GM19035 (cell line): ENCODE data around the gene DCAF16.

ENCODE experiments used
- ATAC-seq: cut with Tn5 transposase; IDR thresholded peaks from one replicate; pipeline ENCODE4 v1.9.1; 2021; ENCODE audit not compliant: unreplicated experiment

Gene DCAF16

DNA sequence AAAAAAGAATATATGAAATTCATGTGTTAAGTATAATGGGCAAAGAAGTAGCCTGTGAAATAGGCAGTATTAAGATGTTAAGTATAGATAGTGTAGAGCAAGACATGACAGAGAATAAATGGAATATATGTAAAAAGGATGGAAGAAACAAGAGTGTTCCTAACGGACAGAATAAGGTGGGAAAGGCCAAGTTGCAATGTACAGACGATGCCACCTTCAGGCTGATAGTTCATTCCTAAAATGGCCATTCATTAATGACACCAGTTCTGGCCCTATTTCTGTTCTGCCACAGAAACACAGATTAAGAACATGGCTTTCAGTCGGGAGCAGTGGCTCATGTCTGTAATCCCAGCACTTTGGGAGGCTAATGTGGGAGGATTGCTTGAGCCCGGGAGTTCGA lies 24.7 kb downstream of the DCAF16 start:
- no peak for ATAC-seq

DNA sequence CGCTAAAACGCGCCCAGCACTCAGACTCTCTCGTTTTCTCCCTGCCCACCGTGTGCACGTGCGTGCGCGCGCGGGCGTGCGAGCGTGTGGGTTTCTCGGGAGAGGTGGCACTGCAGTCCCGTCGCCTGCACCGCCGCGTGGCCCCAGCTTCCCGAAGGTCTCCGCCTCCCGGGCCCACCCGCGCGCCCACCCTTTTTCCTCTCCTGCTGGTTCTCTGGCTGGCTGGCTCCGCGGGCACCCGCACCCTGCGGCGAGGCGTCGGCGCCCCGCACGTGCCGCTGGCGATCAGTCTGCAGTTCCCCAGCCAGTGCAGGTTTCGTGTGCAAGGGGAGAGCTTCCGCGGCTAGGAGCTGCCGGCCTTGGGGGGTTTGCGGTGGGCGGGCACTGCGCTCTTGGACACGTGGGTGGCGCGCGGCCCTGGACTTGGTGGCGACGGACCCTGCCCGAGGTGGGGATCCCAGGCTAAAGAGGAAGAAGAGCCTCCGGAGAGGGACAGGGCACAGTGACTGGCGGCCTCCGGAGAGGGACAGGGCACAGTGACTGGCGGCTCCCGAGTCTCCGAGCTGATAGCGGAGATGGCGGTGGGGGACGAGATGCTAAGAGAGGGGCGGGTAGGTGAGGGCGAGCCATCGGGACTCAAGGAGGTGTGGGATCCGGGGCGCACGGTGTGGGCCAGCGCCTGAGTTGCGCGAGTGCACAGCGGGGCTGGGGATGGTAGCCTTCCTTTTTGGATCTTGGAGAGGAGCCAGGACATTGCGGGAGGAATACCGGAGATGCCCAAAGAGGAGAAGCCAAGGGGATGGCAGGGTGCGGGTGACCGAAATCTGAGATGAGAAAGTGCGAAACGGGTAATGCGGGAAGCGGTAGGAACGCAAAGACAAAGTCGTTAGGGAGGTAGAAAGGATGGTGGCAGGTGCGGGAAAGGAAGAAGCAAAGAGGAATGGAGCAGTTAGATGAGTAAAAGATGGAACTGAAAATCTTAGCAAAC lies 29.0 kb downstream of the DCAF16 start, which contains the start of gene FAM184B:
Gene FAM184B (minus strand): TSS at position 322 of the 988 bp plus-strand sequence. CDS start 322 bp downstream, outside the sequence.
- ATAC-seq: no peak

DNA sequence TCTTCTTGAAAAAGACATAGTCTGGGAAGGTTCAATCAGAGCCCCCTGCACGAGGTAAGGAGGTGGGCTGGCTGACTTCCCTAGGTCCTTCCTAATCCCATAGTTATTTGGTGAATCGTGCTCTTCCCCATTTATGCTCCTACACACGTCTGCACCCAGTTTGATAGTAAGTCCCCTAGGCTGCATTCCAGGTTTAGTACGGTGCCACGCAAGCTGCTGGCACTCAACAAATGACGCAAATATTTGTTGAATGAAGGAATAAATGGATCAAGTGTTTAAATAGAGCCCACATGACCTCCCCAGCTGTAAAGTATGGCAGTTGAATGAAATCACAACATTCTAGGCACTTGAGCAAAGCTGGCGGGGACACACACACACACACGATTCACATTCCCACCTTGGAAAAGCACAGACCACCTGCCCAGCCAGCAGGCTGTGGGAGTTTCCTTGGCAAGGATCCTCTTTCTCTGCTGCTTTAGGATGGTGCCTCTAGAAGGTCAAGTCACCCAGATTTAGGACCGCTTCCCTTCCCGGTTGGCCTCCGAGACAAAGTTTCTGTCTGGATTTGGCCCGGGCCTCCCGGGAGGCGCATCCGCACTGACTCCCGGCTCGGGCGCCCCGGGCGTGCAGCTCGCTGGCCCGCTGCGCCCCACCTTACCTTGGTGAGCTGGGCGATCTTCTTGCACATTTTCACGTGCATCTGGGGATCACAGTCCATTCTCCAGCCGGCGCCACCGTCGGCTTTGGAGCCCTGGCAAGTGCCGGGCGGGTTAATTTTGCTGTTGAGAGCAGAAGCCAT lies 29.9 kb downstream of the DCAF16 start:
- ATAC-seq: no peak

DNA sequence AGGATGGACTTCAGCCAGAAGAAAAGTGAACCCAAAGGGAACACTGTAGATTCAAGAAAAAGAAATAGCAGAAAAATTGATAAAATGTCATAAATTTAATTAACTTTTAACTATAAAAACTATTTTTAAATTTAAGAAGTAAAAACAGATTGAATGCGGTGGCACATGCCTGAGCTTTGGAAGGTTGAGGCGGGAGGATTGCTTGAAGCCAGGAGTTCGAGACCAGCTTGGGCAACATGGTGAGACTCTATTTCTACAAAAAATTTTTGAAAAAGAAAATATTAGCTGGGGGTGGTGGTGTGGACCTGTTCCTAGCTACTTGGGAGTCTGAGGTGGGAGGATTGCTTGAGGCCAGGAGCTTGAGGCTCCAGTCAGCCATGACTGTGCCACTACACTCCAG lies 32.1 kb downstream of the DCAF16 start:
- ATAC-seq: no peak

DNA sequence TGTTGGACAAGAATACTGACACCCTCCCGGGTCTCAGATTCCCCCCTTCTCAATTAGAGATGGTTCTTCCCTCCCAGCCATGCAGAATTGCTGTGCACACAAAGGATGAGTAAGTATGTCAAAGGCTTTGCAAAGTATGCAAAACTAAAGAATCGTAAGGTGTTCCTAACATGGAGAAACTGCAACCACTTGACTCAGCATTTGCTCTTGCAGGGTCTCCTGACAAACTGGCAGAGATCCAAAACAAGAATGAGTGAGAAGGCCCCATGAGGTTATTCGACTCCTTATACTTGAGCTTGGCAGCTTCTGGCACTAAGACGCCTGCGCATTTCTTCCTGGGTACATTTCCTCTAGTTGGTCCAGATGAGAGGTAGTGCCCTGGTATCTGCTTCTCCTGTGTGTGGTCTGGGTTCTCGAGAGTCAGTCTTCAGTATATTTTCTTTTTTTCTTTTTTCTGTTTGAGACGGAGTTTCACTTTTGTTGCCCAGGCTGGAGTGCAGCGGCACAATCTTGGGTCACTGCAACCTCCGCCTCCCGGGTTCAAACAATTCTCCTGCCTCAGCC lies 37.3 kb downstream of the DCAF16 start:
- no peak for ATAC-seq

DNA sequence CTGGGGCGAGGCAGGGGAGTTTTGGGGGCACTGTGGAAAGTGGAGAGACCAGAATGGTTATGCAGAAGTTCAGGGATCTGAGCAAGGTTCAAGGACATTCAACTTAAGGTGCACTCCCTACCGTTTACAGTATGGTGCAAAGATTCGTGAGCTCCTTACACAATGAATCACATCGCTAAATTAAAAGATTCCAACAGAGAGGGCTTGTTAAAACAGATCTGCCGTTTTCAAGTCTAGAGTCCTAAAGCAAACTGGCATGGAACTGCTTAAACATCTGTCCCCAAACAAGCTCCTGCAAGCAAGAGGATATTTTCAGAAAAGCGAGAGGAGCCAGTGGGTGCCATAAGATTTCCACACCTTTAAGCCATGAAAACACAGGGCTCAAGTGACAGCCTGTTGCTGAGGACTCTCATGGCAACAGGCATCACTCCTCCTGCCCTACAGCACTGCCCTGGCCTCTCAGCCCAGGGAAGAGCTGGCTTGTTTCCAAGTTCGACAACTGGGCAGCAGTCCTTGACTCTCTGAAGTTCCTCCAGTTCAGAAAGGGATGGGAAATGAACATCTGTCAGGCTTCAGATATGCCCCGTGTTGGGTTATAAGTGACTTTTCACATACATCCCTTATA lies 39.2 kb downstream of the DCAF16 start:
- no peak for ATAC-seq

DNA sequence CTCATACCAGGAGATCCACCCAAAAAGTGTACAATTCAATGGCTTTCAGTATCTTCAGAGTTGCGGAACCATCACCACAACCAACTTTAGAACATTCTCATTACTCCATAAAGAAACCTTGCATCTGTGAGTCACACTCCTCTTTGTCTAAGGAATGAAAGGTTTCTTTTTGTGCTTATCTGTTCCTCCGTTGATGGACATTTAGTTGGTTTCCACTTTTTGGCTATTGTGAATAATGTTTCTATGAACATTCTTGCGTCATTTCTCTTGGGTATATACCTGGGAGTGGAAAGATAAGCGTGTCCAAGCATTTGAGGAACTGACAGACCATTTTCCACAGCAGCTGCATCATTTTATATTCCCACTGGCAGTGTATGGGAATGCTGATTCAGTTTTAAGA lies 39.7 kb downstream of the DCAF16 start:
- ATAC-seq: no peak

DNA sequence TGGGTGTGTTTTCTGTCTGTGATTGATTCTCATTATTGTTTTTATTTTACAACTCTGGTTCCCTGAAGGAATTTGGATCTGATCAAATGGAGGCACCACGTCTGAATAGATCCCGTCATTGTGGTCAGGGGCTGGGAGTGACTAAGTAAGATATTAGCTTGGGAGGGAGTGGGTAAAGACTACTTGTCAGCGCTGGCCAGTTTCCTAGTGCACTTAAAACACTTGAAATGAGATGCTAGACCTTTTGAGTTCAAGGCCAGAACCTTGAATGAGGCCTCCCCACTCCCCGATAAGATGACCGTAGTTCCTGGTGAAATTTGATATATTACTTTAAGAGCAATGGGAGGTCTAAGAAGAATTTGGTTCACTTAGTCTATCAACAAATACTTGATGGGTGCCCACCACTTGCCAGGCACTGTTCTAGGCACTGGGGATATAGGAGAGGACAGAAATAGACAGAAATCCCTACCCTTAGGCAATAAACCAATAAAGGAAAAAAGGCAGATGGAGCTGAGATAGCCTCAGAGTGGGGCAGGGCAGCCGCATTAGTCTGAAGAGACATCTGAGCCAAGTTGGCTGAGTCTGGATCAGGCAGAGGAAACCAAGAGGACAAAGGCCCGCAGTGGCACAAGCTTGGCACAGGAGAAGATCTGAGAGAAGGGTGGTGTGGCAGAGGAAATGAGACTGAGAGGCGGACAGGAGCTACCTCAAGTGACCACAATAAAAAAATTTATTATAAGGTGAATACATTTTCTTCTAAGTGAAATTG lies 41.0 kb downstream of the DCAF16 start:
- ATAC-seq: no peak

DNA sequence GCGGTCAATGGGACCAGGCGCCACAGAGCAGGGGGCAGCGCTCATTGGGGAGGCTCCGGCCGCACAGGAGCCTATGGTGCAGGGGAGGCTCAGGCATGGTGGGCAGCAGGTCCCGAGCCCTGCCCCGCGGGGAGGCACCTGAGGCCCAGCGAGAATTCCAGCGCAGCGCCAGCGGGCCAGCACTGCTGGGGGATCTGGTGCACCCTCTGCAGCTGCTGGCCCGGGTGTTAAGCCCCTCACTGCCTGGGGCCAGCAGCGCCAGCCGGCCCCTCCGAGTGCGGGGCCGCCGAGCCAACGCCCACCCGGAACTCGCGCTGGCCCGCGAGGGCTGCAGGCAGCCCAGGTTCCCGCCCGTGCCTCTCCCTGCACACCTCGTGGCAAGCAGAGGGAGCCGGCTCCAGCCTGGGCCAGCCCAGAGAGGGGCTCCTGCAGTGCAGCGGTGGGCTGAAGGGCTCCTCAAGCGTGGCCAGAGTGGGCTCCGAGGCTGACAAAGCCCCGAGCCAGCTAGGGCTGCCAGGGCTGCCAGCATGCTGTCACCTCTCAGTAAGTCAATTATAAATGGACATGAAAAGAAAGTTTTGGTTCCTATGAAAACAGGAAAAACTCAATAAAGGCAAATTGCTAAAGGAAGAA lies 43.6 kb downstream of the DCAF16 start:
- no peak for ATAC-seq

DNA sequence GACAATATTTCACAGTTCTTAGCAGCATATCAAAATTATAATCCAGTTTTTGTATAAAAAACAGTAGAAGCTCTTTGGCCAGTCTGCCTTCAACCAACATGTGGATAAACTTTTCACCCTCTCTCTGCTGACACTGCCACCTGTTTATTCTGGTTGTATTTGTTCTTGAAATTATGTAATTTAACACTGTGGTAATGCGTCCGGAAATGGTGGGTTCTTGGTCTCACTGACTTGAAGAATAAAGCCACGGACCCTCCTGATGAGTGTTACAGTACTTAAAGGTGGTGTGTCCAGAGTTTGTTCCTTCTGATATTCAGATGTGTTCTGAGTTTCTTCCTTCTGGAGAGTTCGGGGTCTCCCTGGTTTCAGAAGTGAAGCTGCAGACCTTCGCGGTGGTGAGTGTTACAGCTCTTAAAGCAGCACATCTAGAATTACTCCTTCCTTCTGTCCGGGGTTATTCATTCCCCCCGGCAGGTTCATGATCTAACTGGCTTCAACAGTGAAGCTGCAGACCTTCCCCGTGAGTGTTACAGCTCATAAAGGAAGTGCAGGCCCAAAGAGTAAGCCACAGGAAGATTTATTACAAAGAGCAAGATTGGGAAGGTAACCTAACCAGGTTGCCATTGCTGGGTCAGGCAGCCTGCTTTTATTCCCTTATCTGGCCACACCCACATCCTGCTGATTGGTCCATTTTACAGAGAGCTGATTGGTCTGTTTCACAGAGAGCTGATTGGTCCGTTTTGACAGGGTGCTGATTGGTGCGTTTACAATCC lies 44.9 kb downstream of the DCAF16 start:
- ATAC-seq: no peak

DNA sequence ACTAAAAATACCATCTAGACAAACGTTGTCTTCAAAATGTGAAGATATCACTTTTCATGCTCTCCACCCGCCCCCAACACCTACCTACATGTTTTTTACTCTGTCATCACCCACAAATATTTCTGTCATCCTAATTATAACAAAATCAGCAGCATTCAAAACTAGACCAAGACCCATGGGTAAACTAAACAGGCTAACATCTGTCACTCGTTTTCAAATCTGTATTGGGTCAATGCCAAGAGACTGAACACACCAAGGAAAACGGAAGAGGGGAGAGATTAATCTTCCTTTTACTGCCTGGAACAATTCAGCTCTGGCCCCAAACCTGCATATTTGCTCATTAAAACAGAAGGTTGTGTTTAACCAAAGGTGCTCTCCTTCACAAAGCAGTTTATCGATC lies 46.6 kb downstream of the DCAF16 start:
- no peak for ATAC-seq

DNA sequence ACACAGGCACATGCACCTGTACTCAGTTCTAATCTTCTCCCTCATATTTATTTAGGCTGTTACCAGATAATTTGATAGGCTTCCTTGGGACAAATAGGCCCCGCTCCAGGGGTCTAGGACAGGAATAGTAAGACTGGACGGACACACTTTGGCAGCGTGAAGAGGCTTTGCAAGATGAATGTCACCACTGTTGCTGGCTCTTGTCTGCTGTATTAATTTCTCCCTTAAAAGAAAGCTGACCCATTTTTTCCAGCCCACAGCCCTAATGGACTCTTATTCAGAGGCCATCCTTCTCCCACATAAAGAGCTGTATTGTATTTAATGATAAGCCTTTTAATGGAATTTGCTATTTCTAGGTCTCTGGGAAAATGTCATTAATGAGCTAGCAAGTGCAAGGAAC lies 47.1 kb downstream of the DCAF16 start:
- no peak for ATAC-seq

DNA sequence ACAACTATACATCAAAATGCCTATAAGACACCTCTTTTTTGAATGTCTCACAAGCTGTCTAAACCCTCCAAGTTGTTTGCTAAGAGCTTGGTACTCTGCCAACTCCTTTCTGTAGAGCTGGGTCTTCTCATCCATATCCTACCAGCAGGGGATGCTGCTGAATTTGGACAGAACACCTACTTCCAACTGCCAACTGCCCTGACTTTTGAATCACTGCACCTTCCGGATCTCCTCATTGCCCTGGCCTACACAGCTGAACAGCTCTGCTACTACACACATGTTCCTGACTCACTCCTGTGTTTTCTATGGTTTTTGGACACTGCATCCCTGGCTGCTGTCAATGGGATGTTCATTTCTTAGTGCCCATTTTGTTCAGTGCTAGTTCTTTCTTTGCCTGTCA lies 47.8 kb downstream of the DCAF16 start:
- ATAC-seq: no peak

DNA sequence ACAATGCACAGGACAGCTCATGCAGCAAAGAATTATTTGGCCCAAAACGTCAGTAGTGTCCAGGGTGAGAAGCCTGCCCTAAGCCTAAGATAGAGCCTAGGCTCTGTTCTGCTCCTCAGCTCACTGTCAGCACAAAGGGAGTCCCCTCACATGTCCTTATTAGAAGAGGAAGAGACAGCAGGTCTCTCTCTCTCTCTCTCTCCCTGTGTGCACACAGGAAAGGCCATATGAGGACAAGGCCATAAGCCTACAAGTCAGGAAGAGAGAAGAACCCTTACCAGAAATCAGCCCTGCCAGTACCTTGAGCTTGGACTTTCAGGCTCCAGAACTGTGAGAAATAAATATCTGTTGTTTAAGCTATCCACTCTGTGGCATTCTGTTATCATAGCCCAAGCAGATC lies 49.5 kb downstream of the DCAF16 start:
- no peak for ATAC-seq

DNA sequence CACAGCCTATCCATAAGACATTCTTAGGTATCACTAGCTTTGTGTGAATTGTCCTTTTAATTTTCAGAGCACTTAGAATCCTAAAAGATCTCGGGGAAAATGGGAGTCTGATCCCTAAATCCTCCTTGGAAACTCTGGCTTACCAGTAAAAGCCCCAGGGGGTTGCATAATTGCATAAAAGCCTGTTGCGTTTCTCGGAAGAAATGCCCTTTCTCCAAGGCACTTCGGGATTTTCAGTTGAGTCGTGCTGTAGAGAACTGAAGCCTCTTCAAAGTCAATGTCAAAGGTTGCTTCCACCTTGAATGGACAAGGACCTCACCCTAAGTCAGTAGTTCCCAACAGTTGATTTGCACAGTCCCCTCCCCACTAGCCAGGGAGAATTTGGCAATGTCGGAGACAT lies 49.9 kb downstream of the DCAF16 start:
- no peak for ATAC-seq

DNA sequence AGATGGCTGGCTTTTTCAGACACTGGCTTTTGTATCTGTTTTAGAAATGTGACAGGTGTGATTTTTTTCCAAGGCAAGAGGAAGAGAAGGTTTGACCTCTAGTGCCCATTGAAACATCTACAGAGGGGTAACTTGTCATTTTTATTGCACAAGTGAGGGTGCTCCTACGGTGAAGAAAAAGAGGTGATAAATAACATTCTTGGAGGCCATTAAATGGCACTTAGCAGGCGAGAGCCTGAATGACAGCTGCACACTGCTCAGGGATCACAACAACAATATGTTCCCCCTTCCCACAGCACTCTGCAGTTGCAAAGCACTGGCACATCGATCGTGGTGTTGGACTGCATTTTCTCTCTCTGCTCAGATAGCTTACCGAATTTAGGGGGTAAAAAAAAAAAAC lies 52.1 kb downstream of the DCAF16 start:
- no peak for ATAC-seq

DNA sequence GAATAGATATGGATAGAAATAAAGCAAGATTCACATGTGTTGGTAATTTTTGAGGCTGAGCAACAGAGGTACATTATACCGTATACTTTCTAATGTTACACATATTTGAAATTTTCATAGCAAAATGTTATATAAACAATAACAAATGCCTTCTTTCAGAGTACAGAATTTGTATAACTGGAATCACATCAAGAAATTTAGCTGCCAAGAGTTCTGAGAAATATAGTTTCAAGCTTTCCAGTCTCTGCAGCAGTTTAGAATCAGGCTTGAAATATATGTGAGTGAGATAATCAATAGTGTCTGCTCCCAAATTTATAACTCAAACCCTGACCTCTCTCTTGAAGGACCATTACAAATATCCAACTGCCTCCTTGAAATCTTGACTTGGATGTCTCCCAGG lies 52.9 kb downstream of the DCAF16 start:
- ATAC-seq: no peak

DNA sequence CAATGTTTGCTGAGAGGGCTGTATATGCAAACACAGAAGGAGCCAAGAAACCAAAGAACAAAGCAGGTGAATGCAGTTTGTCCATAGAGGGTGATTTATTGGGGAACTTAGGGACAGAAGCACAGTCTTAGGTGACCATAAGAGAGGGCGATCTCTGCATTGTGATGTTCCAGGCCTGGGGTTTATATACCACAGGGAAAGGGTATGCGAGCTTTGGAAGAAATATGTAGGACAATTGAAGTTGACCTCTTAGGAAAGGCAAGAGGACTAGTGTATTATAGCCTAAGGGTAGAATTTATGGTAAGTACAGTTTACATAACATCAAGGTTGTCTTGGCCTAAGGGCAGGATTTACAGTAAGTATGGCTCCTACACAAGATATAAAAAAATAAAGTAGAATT lies 56.9 kb downstream of the DCAF16 start:
- ATAC-seq: no peak
